ENCODE measurements around the gene HPCAL4.

Gene HPCAL4

DNA sequence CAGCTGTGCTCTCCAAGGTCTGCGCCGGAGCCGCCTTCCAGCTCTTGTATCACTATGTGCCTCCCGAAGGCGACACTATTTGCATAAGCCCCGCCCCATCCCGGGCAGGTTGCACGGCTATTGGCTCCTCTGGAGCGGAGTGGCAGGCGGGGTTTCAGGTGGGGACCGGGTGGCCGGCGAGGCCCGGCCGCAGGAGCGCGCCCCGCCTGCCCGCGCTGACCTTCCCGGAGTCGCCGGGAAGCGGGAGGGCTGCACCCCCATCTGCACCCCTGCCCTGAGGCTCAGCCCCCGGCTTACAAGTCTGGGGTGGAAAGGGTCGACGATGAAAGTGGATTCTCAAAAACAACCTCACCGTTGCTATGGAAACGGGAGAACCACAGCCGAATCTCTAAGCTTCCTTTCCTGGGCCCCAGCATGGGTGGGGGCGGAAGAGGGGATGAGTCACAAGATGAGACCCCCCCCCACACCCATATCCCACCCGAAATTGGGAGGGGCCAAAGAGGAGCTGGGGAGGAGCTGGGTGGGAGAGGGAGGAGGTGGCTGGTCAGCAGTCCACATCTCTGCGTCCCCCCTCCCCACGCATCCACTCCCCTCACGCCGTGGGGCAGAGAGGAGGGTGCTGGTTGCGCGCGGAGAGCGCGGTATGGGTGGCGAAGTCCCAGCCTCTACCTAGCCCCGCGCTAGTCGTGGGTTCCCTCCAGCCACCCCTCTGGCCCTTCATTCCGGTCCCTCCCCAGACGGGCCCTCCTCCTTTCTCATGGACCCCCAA, at the start of gene HPCAL4:
TSS of gene HPCAL4 (minus strand) at position 51 of the 769 bp plus-strand sequence. CDS start 6,830 bp downstream, outside the sequence.
- DNase-seq (ENCODE audit: low read depth in 2 of 2), result peak; percentile 81 to 82

DNA sequence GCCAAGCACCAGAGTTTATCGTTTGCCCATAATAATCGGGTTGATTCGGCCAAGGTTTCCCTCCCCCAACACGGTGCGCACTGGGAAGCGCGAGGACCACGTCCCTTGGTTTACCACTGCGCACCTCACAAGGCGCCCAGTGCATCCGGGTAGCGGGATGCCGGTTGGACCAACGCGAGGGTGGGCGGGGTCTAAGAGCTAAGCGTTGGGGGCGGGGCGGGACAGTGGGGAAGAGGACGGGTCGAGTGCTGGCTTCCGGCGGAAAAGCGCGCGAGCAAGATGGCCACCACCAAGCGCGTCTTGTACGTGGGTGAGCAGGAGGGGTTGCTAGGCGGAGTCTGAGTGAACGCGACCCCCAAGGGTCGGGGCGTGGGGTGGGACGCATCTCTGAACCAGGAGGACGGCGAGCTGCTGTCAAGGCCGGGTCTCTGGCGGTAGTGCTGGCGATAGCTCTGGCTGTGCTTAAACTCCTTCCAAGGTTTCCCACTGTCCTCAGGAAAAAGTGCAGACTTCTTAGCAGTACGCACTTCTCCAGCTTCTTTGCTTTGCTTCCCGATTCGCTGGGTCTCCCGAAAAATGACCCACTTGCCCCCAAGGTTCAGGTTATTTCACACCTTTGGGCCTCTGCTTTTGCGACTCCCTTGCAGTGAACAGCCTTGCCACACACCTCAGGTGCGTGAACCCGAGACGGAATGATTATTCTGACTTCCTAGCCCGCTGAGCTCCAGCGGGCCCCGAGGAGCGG, 47.6 kb upstream of the HPCAL4 start, which contains the start of gene PPIE:
TSS of gene PPIE (plus strand) at position 261 of the 745 bp plus-strand sequence. CDS start at position 280, 19 bp downstream.
- DNase-seq (ENCODE audit: low read depth in 2 of 2), result peak; percentile 97 to 99

DNA sequence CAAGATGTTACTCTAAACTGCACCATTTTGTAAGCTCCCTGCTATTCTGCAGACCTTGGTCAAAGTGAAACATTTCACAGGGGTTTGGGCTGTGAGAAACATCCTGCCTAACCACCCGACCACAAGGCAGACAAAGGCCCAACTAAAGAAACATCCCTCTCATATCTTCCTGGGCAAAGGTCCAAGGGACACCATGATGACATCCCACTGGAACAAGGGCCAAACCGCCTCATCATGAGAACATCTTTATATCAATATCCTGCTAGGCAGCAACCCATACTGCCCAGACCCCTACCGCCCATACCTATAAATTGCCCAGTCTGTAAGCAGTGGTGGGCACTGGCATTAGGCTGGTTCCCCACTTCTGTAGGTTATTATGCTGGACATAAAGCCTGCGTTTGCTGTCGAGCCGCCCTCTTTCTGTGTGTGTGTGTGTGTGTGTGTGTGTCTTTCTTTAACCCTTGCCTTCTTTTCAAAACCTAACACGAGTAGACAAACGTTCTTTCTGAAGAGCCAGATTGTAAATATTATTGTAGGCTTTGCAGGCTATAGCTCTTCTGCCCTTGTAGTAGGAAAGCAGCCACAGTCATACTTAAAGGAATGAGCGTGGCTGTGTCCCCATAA, 46.4 kb upstream of the HPCAL4 start:
- no peak for DNase-seq (ENCODE audit: low read depth in 2 of 2)

DNA sequence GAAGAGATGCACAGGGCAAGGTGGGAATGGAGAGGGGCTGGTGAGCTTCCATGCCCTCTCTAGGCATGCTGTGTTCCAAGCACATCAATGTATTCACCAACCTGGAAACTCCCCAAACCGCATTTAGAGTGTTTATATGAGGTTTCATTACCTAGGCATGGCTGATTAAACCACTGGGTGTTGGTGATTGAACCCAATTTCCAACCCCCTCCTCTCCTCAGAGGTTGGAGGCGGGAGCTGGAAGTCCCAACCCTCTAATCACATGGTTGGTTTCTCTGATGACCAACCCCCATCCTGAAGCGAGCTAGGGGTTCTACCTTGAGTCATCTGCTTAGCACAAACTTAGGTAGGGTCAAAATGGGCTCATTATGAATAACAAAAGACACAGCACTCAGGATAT, 44.5 kb upstream of the HPCAL4 start:
- DNase-seq (ENCODE audit: low read depth in 2 of 2), result no peak

DNA sequence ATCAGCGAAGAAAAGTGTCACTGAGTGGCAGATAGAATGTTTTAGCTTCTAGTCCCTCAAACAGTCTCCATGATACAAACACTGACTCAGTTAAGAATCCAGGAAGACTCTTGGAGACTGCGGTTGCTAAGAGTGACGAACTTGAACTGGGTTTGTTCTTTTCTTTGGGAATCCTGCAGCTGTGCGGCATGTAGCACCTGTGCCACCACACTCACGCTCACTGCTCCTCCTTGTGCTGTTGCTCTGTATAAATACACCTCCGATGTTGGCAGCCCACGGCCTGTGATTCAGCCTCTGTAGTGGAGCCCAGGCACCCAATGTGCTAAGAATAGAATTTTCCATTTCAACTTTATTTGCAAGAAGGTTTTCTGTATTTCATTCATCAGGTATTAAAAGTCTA, 41.9 kb upstream of the HPCAL4 start:
- no peak for DNase-seq (ENCODE audit: low read depth in 2 of 2)

DNA sequence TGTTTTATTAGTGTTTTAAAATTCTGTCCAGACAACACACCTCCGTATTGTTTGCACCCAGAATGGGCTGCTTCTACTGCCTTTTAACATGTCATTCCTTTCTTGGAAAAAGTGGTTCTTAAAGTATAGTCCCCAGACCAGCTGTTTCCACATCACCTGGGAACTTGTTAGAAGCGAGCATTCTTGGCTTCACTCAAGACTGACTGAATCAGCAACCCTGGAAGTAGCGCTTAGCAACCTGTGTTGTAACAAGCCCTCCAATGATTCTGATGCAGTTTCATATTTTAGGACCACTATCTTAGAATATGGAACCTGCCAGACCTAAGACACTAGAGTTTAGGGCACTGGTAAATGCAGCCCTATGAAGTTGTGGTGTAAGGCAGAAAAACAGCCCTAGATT, 41.5 kb upstream of the HPCAL4 start:
- DNase-seq (ENCODE audit: low read depth in 2 of 2), result no peak

DNA sequence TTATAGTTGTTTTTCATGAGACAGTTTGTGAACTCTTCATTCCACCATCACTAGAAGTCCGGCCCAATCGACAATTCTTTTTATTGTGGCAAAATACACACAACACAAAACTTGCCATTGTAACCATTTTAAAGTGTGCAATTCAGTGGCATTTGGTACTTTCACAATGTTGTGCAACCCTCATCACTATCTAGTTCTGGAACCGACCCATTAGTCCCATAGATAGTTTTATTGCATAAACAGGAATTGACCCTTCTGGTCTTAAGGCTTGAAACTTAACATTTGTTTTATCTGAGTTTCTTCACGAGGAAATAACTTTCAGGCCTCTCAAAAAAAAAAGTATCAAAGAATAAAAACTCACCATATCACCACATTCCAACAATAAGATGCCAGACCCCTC, 38.6 kb upstream of the HPCAL4 start:
- DNase-seq (ENCODE audit: low read depth in 2 of 2), result no peak

DNA sequence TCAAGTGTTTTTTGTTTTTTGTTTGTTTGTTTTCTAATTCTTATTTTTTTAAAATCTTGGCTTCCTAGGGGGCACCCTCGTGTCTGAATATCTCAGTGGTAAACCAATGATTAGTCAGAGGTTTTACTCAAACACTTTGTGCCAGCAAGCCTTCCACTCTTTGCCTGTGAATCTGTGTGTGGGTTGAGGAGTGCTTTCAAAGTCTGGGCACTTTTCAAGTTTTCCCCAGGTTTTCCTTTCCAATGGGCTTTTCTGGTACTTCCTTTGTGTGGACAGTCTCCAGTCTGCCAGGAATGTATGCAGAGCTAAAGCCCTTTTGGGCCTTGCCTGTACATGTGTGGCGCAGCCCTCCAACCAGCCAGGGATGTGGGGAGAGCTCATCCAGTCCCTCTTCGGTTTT, 37.8 kb upstream of the HPCAL4 start:
- DNase-seq (ENCODE audit: low read depth in 2 of 2), result no peak

DNA sequence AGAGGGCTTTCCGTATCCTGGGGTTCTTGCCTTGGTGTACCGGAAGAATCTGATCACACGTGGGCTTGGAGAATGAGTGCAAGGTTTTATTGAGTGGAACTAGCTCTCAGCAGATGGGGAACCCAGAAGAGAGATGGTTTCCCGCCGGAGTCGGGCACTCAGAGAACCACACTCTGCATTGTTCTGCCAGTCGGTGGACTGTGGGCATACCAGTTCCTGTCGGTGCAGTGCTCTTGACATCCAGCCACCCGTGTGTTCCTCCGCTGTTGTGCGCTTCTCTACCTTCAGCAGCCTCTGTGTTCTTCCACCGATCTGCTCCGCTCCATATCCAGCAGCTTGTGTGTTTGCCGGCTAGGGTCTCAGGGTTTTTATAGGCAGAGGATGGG, 36.7 kb upstream of the HPCAL4 start:
- no peak for DNase-seq (ENCODE audit: low read depth in 2 of 2)

DNA sequence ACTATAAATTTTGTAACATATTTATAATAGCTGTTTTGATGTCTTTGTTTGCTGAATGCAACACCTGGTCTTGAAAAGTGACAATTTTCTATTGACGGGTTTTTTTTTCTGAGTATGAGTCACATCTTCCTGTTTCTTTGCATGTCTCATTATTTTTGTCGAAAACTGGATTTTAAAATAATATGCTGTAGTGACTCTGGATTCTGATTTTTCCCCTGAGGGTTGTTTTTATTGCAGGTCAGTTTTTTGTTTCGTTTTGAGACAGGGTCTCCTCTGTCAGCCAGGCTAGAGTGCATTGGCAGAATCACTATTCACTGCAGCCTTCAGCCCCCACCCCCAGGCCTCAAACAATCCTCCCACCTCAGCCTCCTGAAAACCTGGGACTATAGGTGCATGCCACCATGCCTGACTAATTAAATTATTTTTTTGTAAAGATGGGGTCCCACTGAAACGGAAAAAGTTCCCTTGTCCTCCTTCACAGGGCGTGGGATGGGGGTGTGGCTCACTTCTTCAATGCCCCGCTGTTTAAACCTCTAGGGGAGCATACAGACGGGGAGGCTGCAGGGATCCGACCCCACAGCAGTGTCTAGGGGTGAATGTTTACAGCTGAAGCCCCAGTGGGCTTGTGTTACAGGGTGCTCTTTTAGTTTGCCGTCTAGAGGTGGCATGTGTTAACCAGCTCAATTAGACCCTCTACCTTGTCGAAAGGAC, 36.1 kb upstream of the HPCAL4 start:
- DNase-seq (ENCODE audit: low read depth in 2 of 2), result no peak

DNA sequence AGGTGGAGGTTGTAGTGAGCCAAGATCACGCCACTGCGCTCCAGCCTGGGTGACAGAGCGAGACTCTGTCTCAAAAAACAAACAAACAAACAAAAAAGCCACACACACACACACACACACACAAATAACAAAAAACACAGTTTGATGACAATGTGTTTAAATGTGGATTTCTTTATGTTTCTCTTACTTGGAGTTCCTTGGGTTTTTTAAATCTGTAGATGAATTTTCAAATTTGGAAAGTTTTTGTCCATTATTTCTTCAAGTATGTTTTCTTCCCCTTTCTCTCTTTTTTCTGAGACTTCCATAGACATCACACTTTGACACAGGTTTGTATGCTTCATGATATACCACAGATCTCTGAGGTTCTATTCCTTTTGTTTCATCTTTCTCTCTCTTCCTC, 35.4 kb upstream of the HPCAL4 start:
- DNase-seq (ENCODE audit: low read depth in 2 of 2), result no peak

DNA sequence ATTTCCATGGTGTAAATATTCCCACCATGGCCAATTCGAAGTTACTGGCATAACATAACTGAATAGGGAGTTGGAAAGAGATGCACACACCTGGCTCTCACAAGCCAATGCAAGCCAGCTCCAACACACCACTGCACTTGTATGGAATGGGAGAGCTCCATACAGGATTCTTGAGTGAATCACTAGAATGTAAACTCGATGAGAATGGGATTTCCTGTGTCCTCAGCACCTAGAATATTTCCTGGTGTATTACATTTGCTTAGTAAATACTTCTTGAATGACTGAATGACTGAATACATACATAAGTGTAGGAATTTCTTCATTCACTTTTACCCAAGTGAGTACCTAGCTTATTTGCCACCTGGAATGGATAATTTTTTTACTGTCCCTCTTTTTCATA, 31.3 kb upstream of the HPCAL4 start:
- no peak for DNase-seq (ENCODE audit: low read depth in 2 of 2)

DNA sequence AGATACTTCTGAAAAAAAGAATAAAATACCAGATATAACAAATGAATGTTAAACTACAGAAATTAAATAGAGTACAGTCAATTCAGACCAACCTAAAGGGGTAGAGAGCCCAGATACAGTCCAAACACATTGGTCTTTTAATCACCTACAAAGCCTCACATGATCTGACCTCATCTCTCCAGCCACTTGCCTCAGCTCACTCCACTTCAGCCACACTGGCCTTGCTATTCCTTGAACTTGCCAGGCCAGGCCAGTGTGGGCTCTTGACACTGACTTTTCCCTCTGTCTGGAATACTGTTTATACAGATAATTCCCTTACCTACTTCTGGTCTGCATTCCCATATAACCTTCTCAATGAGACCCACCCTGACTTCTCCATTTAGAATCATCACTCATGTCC, 30.4 kb upstream of the HPCAL4 start:
- DNase-seq (ENCODE audit: low read depth in 2 of 2), result no peak

DNA sequence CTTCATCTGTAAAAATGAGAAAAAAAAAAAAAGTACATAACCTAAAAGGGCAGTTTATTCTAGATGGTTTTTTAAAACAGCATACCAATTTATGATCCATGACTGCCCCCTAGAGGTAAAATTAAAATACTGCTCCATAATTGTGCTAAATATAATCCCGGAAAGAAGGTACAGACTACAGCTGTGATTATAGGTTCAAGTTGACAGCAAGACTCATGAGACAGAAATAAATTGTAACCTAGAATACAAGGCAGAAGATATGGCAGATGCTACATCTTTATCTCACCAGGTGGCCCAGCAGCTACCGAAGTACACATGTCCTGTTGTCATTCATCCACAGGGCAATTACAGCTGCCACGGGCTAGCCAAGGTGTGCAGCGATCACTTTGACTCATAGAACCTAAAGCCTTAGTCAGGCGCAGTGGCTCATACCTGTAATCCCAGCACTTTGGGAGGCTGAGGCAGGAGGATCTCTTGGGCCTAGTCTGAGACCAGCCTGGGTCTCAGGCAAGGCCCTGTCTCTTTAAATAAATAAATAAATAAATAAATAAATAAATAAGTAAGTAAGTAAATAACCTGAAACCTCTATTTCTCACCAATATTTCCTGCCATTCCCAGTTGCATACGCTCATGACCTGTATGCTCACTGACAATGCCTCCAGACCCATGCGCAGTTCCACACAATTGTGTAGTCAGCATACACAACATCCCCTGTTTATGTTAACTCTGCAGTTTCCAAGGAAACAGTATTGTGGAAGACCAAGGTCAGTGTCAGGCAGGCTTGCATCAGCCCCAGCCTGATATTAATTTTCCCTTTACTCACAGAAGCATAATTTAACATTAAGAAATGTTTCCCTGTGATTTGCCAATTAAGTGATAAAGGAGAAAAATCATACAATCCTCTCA, 29.1 kb upstream of the HPCAL4 start:
- DNase-seq (ENCODE audit: low read depth in 2 of 2), result no peak

DNA sequence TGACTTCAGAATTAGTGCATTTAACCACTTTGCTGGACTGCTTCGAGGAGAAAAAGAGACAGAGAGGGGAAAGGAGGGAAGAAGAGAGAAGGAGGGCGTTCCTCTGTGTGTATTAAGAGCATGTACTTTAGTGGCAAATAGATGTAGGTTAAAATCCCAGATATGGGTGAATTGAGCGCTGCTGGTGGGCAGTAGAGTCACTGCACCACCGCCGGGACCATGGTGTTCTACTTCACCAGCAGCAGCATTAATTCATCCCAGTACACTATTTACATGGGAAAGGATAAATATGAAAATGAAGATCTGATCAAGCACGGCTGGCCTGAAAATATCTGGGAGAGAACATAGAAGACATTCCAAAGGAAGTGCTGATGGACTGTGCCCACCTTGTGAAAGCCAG, 26.6 kb upstream of the HPCAL4 start:
- DNase-seq (ENCODE audit: low read depth in 2 of 2), result no peak

DNA sequence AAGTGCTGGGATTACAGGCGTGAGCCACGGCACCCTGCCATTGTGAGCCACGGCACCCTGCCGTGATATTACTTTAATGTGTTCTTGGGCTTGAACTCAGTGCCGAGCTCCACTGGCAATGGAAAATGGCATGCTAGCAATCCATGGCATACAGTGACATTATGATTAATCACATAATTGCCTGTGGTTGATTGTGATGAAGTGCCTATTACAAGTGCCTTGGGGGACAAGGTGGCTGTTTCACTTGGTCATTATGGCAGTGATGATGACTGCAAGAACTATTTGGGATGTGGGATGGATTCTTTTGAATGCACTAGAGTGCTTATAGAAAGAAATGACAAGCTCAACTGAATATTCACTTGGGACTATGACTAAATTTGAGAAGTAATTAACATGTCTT, 22.3 kb upstream of the HPCAL4 start:
- DNase-seq (ENCODE audit: low read depth in 2 of 2), result no peak

DNA sequence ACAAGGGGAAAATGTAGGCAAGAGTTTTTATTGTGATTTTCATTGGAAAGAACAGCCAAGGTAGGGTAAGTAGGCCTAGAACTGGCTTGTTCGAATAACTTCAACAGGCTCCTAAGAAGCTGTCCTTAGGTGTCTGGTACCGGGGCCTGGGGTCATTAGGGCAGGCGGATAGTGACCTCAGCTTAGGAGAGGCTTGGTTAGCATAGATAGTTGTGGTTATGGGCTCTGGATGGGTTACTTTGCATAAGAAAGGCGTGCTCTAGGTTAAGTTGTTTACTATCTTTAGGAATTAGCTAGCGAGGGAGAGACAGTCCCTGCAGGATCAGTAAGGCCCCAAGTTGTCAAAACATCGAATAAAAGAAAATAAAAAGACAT, 20.7 kb upstream of the HPCAL4 start:
- no peak for DNase-seq (ENCODE audit: low read depth in 2 of 2)

DNA sequence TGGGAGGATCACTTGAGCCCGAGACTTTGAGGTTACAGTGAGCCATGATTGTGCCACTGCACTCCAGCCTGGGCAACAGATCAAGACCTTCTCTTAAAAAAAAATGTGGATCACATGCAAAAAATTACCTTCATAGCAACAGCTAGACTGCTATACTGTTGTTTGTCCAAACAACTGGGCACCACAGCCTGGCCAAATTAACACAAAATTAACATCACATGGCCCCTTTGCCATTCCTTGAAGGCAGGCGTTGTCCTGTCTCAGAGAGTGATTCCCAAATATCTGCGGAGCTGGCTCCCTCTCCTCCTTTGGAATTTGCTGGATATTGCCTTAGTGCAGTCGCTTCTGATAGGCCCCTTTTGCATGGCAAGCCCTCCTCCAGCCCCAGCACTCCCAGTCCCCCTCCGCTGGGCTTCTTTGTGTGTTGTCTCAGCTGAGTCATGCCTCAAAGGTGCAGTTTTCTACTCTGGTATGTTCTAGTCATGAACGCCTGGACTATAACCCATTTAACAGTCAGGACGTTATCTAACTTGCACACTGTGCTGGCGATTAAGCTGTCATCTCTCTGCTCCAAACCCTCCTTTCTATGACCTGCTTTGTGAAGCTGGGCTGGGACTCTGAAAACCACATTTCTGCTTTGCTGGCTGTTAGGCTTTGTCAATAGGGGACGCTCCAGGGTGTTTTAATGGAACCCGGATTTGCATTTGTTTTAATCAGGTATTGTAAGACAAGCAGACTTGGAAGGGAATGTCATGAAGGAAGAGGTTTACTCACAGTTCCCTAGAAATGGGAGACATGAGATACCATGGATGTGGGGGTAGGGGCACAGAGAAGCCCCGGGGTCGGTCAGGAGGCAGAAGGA, 20.1 kb upstream of the HPCAL4 start:
- DNase-seq (ENCODE audit: low read depth in 2 of 2), result no peak

DNA sequence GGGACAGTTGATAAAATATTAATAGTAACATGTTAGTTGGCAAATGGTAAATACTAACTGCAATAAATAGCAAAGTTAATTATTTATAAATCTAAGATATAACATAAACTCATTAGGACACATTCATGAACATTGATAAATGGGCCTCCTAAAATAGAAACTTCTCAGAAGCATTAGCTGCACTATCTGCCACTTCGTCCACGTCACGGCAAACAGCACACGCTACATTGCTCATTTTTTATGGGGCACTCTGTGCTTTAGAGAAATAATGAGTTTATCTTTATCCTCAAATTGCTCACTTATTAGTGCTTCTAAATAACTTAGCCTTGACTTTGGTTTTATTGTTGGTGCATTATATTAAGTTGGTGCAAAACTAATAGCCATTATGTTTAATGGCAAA, 16.3 kb upstream of the HPCAL4 start:
- DNase-seq (ENCODE audit: low read depth in 2 of 2), result no peak

DNA sequence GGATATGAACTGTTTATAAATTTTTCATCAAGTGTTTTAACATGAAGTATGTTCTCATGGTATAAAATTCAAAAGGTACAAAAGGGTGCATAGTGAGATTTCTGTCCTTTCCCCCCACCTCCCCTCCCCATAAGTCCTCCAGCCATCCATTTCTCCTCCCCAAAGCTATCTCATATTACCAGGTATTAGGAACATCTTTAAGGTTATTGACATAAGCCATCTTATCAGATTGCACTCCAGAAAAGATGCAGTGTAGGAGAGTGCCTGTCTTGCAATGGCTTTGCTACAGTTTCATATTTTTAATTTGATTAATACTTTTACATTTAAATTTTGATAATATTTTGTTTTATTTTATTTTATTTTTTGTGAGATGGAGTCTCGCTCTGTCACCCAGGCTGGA, 13.5 kb upstream of the HPCAL4 start:
- no peak for DNase-seq (ENCODE audit: low read depth in 2 of 2)

All from stimulated activated CD8-positive, alpha-beta memory T cell treated with anti-CD3 and anti-CD28 coated beads, Interleukin-2, amount 100 ng/mL, for 48 hours (primary cell).